Measurements from ENCODE around the gene PYROXD2.
"Not testable (repeated sequence)": the region's sequence is repeated elsewhere in the genome, so short reads cannot be mapped to it uniquely, and the experiment has no call there.

Gene PYROXD2

DNA sequence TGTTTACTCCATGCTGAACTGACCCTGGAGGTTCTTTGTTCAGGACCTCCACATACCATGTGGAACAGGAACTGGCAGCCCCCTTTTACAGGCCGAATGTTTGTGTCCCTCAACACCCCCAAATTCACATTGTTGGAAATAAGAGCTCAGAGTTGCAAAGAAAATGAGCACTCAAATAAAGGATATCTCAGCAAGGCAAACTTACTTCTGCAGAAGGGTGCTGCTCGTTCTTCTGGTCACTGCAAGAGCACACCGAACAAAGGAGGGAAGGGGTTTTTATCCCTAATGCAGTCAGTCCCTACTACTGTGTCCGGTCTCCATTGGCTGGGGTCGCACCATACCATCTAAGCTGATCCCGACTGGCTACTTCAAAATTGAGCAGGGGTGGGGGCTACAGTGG lies 68.1 kb downstream of the PYROXD2 start:
- Histone ChIP-seq H3K36me3 (ENCODE audit: control insufficient read depth, insufficient read depth, low read length) (no peaks in the 10 kb centered on the region), H3K4me3 (ENCODE audit: low read length) (no peak overlapping the region), H3K9me3 (ENCODE audit: control insufficient read depth, insufficient read depth, low read length) (no peaks in the 10 kb centered on the region), H3K27me3 (ENCODE audit: control insufficient read depth, insufficient read depth, low read length) (no peaks in the 10 kb centered on the region), H3K4me1 (ENCODE audit: control insufficient read depth, insufficient read depth, low read length) (no peaks in the 10 kb centered on the region), H3K27ac (ENCODE audit: low read length) (no peak overlapping the region)
- no peak for DNase-seq (ENCODE audit: low read depth, low spot score)
- WGBS (ENCODE audit: insufficient coverage, insufficient read length), result no CpG with 5 or more reads among the region's 6 CpGs

DNA sequence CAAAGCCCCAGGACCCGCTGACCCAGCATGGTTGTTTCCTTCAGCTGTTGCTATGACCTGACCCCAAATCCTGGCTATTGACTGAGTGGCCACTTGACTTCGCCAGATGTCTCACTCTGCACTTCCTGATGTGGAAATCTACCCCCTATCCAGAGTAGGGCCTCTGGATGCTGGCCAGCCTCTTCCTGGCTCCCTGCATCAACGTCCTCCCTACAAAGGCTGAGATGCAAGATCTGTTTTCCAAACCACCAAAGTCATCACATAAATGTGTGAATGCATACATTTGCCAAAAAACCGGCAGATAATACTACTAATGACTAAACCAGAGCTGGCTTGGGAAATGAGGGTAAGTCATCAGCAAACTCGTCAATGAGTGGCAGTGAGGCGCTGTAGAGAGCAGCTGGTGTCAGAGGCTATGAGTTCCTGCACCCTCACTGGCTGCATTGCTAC lies 70.4 kb downstream of the PYROXD2 start:
- Histone ChIP-seq H3K4me3 (ENCODE audit: low read length) (no peak overlapping the region), H3K27me3 (ENCODE audit: control insufficient read depth, insufficient read depth, low read length) (no peaks in the 10 kb centered on the region; the same call in 1 of the 2 replicates), H3K9me3 (ENCODE audit: control insufficient read depth, insufficient read depth, low read length) (no peaks in the 10 kb centered on the region), H3K27ac (ENCODE audit: low read length) (no peak overlapping the region), H3K4me1 (ENCODE audit: control insufficient read depth, insufficient read depth, low read length) (no peaks in the 10 kb centered on the region), H3K36me3 (ENCODE audit: control insufficient read depth, insufficient read depth, low read length) (no peaks in the 10 kb centered on the region)
- WGBS (ENCODE audit: insufficient coverage, insufficient read length), result no CpG with 5 or more reads among the region's 6 CpGs
- no peak for DNase-seq (ENCODE audit: low read depth, low spot score)

DNA sequence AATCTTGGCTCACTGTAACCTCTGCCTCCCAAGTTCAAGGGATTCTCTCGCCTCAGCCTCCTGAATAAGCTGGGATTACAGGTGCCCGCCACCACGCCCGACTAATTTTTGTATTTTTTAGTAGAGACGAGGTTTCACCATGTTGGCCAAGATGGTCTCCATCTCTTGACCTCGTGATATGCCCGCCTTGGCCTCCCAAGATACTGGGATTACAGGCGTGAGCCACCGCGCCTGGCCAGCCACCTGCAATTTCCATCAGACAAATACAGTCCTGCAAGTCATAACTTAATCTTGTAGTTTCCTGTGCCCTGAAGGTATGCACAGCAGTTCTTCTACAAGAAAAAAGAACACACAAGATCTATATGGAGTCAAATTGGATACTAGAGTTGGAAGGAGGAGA lies 73.3 kb downstream of the PYROXD2 start:
- not testable (repeated sequence) for H3K27ac ChIP-seq (ENCODE audit: low read length); H3K4me3 ChIP-seq (ENCODE audit: low read length); H3K4me1 ChIP-seq (ENCODE audit: control insufficient read depth, insufficient read depth, low read length); DNase-seq (ENCODE audit: low read depth, low spot score); H3K27me3 ChIP-seq (ENCODE audit: control insufficient read depth, insufficient read depth, low read length); H3K36me3 ChIP-seq (ENCODE audit: control insufficient read depth, insufficient read depth, low read length); H3K9me3 ChIP-seq (ENCODE audit: control insufficient read depth, insufficient read depth, low read length)
- WGBS (ENCODE audit: insufficient coverage, insufficient read length), result no CpG with 5 or more reads among the region's 10 CpGs

DNA sequence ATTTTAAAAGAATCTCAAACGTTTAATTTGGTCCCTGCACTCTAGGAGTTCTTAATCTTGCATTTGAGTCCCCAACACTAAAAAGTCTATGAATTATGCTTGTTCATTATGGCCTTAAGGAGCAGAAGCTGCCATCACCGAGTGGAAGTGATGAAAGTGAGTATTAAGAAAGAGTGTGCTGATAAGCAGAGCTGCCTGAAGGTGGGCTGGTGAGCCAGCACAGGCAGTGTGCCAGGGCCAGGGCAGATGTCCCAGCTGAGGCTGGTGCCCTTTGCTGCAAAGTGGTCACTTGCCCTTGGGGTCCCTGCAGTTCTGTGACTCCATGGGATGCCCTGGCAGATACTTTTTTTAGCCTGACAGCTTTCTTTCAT lies 74.1 kb downstream of the PYROXD2 start:
- Histone ChIP-seq H3K36me3 (ENCODE audit: control insufficient read depth, insufficient read depth, low read length) (no peaks in the 10 kb centered on the region), H3K4me1 (ENCODE audit: control insufficient read depth, insufficient read depth, low read length) (no peaks in the 10 kb centered on the region), H3K27ac (ENCODE audit: low read length) (no peak overlapping the region), H3K9me3 (ENCODE audit: control insufficient read depth, insufficient read depth, low read length) (no peaks in the 10 kb centered on the region), H3K4me3 (ENCODE audit: low read length) (no peak overlapping the region), H3K27me3 (ENCODE audit: control insufficient read depth, insufficient read depth, low read length) (no peaks in the 10 kb centered on the region; the same call in 1 of the 2 replicates)
- WGBS (ENCODE audit: insufficient coverage, insufficient read length), result no CpG with 5 or more reads among the region's 2 CpGs
- DNase-seq (ENCODE audit: low read depth, low spot score), result no peak

DNA sequence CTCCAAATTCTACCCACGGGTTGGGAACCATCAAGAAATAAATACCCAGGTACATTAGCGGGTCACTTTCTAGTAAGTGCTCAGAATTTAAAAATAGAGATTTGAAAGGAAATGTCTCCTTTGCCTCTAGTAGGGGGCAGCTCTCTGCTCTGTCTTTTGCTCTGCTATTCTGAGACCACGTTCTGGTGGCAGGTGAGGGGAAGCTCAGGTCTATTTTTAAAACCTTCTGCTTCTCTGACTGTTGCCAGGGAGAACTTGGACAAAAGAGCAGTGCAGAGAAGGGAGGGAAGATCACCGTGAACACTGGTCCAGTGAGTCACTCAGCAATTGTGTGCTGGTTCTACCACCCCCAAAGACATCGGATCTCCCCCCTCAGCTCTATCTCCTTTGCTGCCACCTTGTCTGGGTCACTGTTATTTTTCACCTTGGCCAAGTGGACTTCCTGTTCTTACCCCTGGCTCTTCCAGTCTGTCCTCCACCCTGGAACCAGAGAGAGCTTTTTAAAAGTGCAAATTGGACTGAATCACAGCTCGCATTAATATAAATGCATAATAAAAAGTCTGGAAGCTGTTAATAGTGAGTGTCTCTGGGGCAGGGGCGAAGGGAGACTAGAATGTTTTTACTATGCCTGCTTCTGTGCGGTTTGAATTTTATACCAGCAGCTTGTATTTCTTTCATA lies 74.6 kb downstream of the PYROXD2 start:
- no peak for DNase-seq (ENCODE audit: low read depth, low spot score)
- Histone ChIP-seq H3K27me3 (ENCODE audit: control insufficient read depth, insufficient read depth, low read length) (no peaks in the 10 kb centered on the region; the same call in 1 of the 2 replicates), H3K36me3 (ENCODE audit: control insufficient read depth, insufficient read depth, low read length) (no peaks in the 10 kb centered on the region), H3K4me3 (ENCODE audit: low read length) (no peak overlapping the region), H3K27ac (ENCODE audit: low read length) (no peak overlapping the region), H3K4me1 (ENCODE audit: control insufficient read depth, insufficient read depth, low read length) (no peaks in the 10 kb centered on the region), H3K9me3 (ENCODE audit: control insufficient read depth, insufficient read depth, low read length) (no peaks in the 10 kb centered on the region)
- no CpG with 5 or more reads among the region's 8 CpGs for WGBS (ENCODE audit: insufficient coverage, insufficient read length)

DNA sequence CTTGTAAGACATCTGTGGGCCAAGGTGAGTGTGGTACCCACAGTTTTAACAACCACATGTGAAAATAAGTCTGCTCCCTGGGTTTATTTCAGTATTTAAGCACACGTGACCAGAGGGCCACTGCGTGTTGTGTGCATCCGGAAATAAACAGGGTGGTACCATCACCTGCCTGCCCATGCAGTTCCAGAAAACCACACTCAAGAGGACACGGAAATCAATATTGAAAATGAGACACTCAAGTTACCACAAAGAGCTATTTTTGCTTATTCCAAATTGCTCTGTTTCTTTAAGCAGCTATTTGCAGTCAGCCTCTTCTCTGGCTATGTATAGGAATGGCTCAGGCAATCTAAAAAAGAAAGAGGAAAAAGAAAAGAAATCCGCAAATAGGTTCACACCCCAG lies 75.2 kb downstream of the PYROXD2 start:
- Histone ChIP-seq H3K27me3 (ENCODE audit: control insufficient read depth, insufficient read depth, low read length) (no peaks in the 10 kb centered on the region; the same call in 1 of the 2 replicates), H3K4me3 (ENCODE audit: low read length) (no peak overlapping the region), H3K4me1 (ENCODE audit: control insufficient read depth, insufficient read depth, low read length) (no peaks in the 10 kb centered on the region), H3K36me3 (ENCODE audit: control insufficient read depth, insufficient read depth, low read length) (no peaks in the 10 kb centered on the region), H3K27ac (ENCODE audit: low read length) (no peak overlapping the region), H3K9me3 (ENCODE audit: control insufficient read depth, insufficient read depth, low read length) (no peaks in the 10 kb centered on the region)
- no peak for DNase-seq (ENCODE audit: low read depth, low spot score)
- no CpG with 5 or more reads among the region's 5 CpGs for WGBS (ENCODE audit: insufficient coverage, insufficient read length)

DNA sequence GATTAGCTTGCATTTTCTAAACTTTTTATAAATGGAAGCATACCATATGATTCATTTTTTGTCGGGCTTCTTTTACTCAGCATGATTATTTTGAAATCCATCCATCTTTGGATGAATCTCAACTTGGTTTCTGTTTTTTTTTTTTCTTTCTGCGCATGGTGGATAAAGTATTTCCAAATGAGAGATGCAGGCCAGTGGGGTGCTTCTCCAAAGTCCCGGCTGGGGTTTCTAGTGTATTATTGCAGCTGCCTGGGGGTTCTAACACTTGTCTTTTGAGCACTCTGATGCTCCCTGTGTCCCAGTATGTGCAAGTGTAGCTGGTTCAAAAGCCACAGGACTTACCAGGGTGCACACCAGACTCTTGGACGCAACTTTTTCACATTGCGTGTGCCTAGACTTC lies 76.1 kb downstream of the PYROXD2 start:
- H3K36me3 ChIP-seq (ENCODE audit: control insufficient read depth, insufficient read depth, low read length), result no peaks in the 10 kb centered on the region
- no peaks in the 10 kb centered on the region for H3K4me1 ChIP-seq (ENCODE audit: control insufficient read depth, insufficient read depth, low read length)
- H3K9me3 ChIP-seq (ENCODE audit: control insufficient read depth, insufficient read depth, low read length), result no peaks in the 10 kb centered on the region
- no CpG with 5 or more reads among the region's 5 CpGs for WGBS (ENCODE audit: insufficient coverage, insufficient read length)
- no peaks in the 10 kb centered on the region; the same call in 1 of the 2 replicates for H3K27me3 ChIP-seq (ENCODE audit: control insufficient read depth, insufficient read depth, low read length)
- no peak overlapping the region for H3K4me3 ChIP-seq (ENCODE audit: low read length)
- no peak for DNase-seq (ENCODE audit: low read depth, low spot score)
- H3K27ac ChIP-seq (ENCODE audit: low read length), result no peak overlapping the region

DNA sequence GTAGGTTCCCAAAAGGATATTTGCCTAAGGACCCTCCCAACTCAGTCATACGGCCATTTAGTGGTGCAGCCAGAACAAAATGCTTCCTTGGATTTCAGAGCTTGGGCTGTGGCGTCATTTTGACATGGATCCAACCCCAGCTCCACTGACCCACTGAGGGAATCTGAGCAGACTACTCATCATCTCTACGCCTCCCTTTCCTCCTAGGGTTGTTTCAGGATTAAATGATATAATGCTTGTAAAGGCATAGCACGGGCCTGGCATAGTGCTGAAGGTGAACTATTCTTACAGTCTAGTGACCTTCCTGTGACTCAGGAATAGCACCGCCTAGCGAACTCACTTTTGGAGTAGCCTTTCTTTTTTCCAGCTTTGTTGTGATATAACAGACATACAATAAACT lies 76.7 kb downstream of the PYROXD2 start:
- no CpG with 5 or more reads among the region's 6 CpGs for WGBS (ENCODE audit: insufficient coverage, insufficient read length)
- Histone ChIP-seq H3K27me3 (ENCODE audit: control insufficient read depth, insufficient read depth, low read length) (no peaks in the 10 kb centered on the region; the same call in 1 of the 2 replicates), H3K9me3 (ENCODE audit: control insufficient read depth, insufficient read depth, low read length) (no peaks in the 10 kb centered on the region), H3K27ac (ENCODE audit: low read length) (no peak overlapping the region), H3K4me1 (ENCODE audit: control insufficient read depth, insufficient read depth, low read length) (no peaks in the 10 kb centered on the region), H3K4me3 (ENCODE audit: low read length) (no peak overlapping the region), H3K36me3 (ENCODE audit: control insufficient read depth, insufficient read depth, low read length) (no peaks in the 10 kb centered on the region)
- no peak for DNase-seq (ENCODE audit: low read depth, low spot score)

DNA sequence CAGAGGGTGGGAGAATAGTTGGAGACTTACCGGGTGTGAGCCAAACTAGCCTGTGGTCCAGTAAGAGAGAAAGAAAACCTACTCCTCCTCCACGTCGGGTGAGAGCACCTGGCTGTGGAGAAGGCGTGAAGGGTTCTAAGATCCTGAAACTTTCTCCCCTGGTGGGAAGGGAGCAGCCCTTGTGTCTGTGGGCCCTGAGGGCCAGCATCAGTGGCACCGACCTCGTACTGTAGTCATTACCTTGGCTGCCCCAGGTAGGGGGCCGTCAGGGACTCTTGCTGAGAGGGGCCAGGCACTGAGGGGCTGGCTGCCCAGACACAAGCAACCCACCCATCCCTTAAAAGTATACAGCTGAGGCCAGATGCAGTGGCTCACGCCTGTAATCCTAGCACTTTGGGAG lies 77.5 kb downstream of the PYROXD2 start:
- H3K27ac ChIP-seq (ENCODE audit: low read length), result no peak overlapping the region
- H3K4me1 ChIP-seq (ENCODE audit: control insufficient read depth, insufficient read depth, low read length), result no peaks in the 10 kb centered on the region
- no peaks in the 10 kb centered on the region for H3K36me3 ChIP-seq (ENCODE audit: control insufficient read depth, insufficient read depth, low read length)
- no peaks in the 10 kb centered on the region; the same call in 1 of the 2 replicates for H3K27me3 ChIP-seq (ENCODE audit: control insufficient read depth, insufficient read depth, low read length)
- no peak for DNase-seq (ENCODE audit: low read depth, low spot score)
- no peaks in the 10 kb centered on the region for H3K9me3 ChIP-seq (ENCODE audit: control insufficient read depth, insufficient read depth, low read length)
- WGBS (ENCODE audit: insufficient coverage, insufficient read length), result no CpG with 5 or more reads among the region's 8 CpGs
- H3K4me3 ChIP-seq (ENCODE audit: low read length), result no peak overlapping the region

Data from iPS DF 6.9 (cell line).